Left lung (tissue), 10 donors: ENCODE data around the gene ALOXE3. TPM values are rescaled to one million over a fixed set of nuclear protein-coding genes. Genes with fewer than 3 reads are reported as not detected.
"Not testable (repeated sequence)": the region's sequence is repeated elsewhere in the genome, so short reads cannot be mapped to it uniquely, and the experiment has no call there.

Experiments used
- ATAC-seq: fragments of 200-7000 bp; cut with Tn5 transposase; one replicate; pipeline ENCODE4 v1.9.1; 2020; ENCODE audit warnings: moderate library complexity
- DNase-seq, 4 donors: peaks; one replicate each; pipeline ENCODE4 v3.0.0-alpha.2; 2013 to 2020
- H3K27ac ChIP-seq, 2 donors: fragments of 200-600 bp; sonication (generic) in 1 of 2; one replicate each; pipeline versions ENCODE4 v1.5.0 to v1.8.0; 2020 to 2021
- H3K27me3 ChIP-seq, 2 donors: fragments of 200-600 bp; sonication (generic) in 1 of 2; one replicate each; pipeline versions ENCODE4 v1.5.0 to v1.8.0; 2020 to 2021
- H3K36me3 ChIP-seq, 2 donors: fragments of 200-600 bp; sonication (generic) in 1 of 2; one replicate each; pipeline versions ENCODE4 v1.5.0 to v1.8.0; 2020 to 2021
- H3K4me1 ChIP-seq, 2 donors: fragments of 200-600 bp; one replicate each; pipeline ENCODE4 v1.8.0; 2021
- H3K4me3 ChIP-seq, 2 donors: fragments of 200-600 bp; sonication (generic) in 1 of 2; one replicate each; pipeline versions ENCODE4 v1.5.0 to v1.8.0; 2020 to 2021; ENCODE audit warnings: mild to moderate bottlenecking in 1 of 2
- H3K9me3 ChIP-seq, 2 donors: fragments of 200-600 bp; sonication (generic) in 1 of 2; one replicate each; pipeline versions ENCODE4 v1.5.0 to v1.8.0; 2020 to 2021
- intact Hi-C, 2 donors: fragments of 100-400 bp; cut with DNase I; formaldehyde crosslinking; loops; one replicate each; pipeline versions ENCODE4 v1.11.2 to v1.14.2; 2022
- polyA plus RNA-seq, 6 donors: library from polyadenylated mRNA; unstranded; fragments of 120-200 nt; gene quantifications; one replicate each; pipeline ENCODE4 v1.2.1, GENCODE V29; 2013; ENCODE audit not compliant: insufficient read length in 6 of 6
- total RNA-seq, 2 donors: library from RNA; stranded (reverse); fragmentation: NEBNext Ultra II Directional; extraction: Animal tissue kit (Norgen Biotek cat#: 25700); gene quantifications; one replicate each; pipeline ENCODE4 v1.2.1, GENCODE V29; 2021
- TF ChIP-seq, protein P1 (sequence below), 2 donors: fragments of 200-600 bp; sonication (generic) in 1 of 2; IDR thresholded peaks; one replicate each; pipeline versions ENCODE4 v1.5.0 to v1.8.0; 2021; ENCODE audit warnings: antibody characterized with exemption in 2 of 2
- donor health status: DM: no; HTN: yes; CAD: no.
- donor health status: DM: no; HTN: no; CAD: no.

Gene ALOXE3
- total and polyA plus RNA-seq, 8 donors = 0.05 to 0.55 (median 0.14) TPM; not detected in 4

DNA sequence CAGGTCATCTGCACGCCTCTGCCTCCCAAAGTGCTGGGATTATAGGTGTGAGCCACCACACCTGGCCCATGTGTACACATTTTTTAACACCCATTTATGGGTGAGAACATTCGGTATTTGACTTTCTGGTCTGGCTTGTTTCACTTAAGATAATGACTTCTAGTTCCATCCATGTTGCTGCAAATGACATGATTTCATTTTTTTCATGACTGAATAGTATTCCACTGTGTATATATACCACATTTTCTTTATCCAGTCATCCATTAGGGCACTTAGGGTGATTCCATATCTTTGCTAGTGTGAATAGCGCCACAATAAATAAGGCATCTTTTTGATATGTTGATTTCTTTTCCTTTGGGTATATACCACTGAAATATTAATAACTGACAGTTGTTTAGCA is 36.4 kb downstream of the ALOXE3 start:
- no peak overlapping the region for H3K27ac ChIP-seq

GRCh38 chr17:8080799-8081219 is 37.5 kb downstream of the ALOXE3 start:
- peaks cover 3 to 93% of the 10 kb centered on the region in 2 donors for H3K27me3 ChIP-seq
- H3K27ac ChIP-seq = no peak overlapping the region
- peaks cover 13 to 14% of the 10 kb centered on the region in 2 donors for H3K4me1 ChIP-seq
- TF ChIP-seq, protein P1, sequence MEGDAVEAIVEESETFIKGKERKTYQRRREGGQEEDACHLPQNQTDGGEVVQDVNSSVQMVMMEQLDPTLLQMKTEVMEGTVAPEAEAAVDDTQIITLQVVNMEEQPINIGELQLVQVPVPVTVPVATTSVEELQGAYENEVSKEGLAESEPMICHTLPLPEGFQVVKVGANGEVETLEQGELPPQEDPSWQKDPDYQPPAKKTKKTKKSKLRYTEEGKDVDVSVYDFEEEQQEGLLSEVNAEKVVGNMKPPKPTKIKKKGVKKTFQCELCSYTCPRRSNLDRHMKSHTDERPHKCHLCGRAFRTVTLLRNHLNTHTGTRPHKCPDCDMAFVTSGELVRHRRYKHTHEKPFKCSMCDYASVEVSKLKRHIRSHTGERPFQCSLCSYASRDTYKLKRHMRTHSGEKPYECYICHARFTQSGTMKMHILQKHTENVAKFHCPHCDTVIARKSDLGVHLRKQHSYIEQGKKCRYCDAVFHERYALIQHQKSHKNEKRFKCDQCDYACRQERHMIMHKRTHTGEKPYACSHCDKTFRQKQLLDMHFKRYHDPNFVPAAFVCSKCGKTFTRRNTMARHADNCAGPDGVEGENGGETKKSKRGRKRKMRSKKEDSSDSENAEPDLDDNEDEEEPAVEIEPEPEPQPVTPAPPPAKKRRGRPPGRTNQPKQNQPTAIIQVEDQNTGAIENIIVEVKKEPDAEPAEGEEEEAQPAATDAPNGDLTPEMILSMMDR (IDR thresholded peaks at IDR 0.05) = no peak
- H3K9me3 ChIP-seq = no peaks in the 10 kb centered on the region
- ATAC-seq (peak; percentile 9), DNase-seq (no peak)
- intact Hi-C loops = no loop called here
- no peak overlapping the region for H3K4me3 ChIP-seq
- no peaks in the 10 kb centered on the region for H3K36me3 ChIP-seq

More for the DNA sequence above, 36.4 kb downstream of the ALOXE3 start:
- TF ChIP-seq, protein P1 (IDR thresholded peaks at IDR 0.05) = no peak
- ATAC-seq (no peak), DNase-seq (no peak)
- H3K4me1 ChIP-seq = peaks cover 13 to 14% of the 10 kb centered on the region in 2 donors
- intact Hi-C loops = no loop called here
- no peak overlapping the region for H3K4me3 ChIP-seq
- H3K36me3 ChIP-seq = no peaks in the 10 kb centered on the region
- no peaks in the 10 kb centered on the region for H3K9me3 ChIP-seq
- H3K27me3 ChIP-seq = peaks cover 3 to 92% of the 10 kb centered on the region in 2 donors

GRCh38 chr17:8080208-8080798 is 38.0 kb downstream of the ALOXE3 start:
- H3K36me3 ChIP-seq = no peaks in the 10 kb centered on the region
- H3K4me3 ChIP-seq = peak overlapping the region in 1 of 2 donors; percentile 24
- H3K4me1 ChIP-seq = peaks cover 13 to 14% of the 10 kb centered on the region in 2 donors
- H3K27me3 ChIP-seq = peaks cover 3 to 96% of the 10 kb centered on the region in 2 donors
- ATAC-seq = peak; percentile 4
- no peak overlapping the region for H3K27ac ChIP-seq
- intact Hi-C loops = no loop called here
- no peak for DNase-seq
- TF ChIP-seq, protein P1 (IDR thresholded peaks at IDR 0.05) = no peak
- no peaks in the 10 kb centered on the region for H3K9me3 ChIP-seq

GRCh38 chr17:8079291-8080207 is 38.8 kb downstream of the ALOXE3 start:
- Histone ChIP-seq H3K4me1 (peaks cover 13 to 14% of the 10 kb centered on the region in 2 donors), H3K4me3 (peak overlapping the region; percentile 21 to 24), H3K36me3 (no peaks in the 10 kb centered on the region), H3K27ac (no peak overlapping the region), H3K27me3 (peaks cover 5 to 99% of the 10 kb centered on the region in 2 donors), H3K9me3 (no peaks in the 10 kb centered on the region)
- ATAC-seq (peak; percentile 94), DNase-seq (peak; percentile 67 to 96 (median 78))
- TF ChIP-seq, protein P1 (IDR thresholded peaks at IDR 0.05) = peak; percentile 83 to 87
- intact Hi-C loops = no loop called here

DNA sequence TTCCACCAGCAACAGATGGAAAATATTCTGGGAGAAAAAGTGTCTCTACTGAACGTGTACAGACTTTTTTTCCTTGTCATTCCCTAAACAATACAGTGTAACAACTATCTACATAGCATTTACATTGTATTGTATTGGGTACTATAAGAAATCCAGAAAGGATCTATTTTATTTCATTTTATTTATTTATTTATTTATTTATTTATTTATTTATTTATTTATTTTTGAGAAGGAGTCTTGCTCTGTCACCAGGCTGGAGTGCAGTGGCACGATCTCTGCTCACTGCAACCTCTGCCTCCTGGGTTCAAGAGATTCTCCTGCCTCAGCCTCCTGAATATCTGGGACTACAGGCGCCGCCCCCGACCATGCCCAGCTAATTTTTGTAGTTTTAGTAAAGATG is 40.4 kb downstream of the ALOXE3 start:
- intact Hi-C loops, H3K9me3 ChIP-seq, H3K27ac ChIP-seq, H3K36me3 ChIP-seq, H3K4me3 ChIP-seq, DNase-seq, ATAC-seq: not testable (repeated sequence)
- Histone ChIP-seq H3K27me3 (peaks cover 18 to 100% of the 10 kb centered on the region in 2 donors), H3K4me1 (peaks cover 14 to 24% of the 10 kb centered on the region in 2 donors)
